GM12874 (cell line): ENCODE results near the gene RGS3.

Source experiments
- CTCF ChIP-seq: IDR thresholded peaks from 2 replicates; pipeline ENCODE4 v1.5.1; 2011; ENCODE audit warnings: low read depth, mild to moderate bottlenecking, control low read depth, low read length, moderate library complexity; ENCODE audit not compliant: insufficient read depth

Gene RGS3

GRCh38 chr9:113482341-113482740, 18.8 kb downstream of the RGS3 start:
- TF ChIP-seq CTCF = no peak

GRCh38 chr9:113482991-113483675, 19.6 kb downstream of the RGS3 start:
- no peak for TF ChIP-seq CTCF

- no peak for TF ChIP-seq CTCF
These were observed 20.2 kb downstream of the RGS3 start for GRCh38 chr9:113483676-113484257.

- TF ChIP-seq CTCF = no peak
These were observed 20.8 kb downstream of the RGS3 start for GRCh38 chr9:113484258-113484730.

- TF ChIP-seq CTCF = no peak
These were observed 22.2 kb downstream of the RGS3 start for GRCh38 chr9:113485761-113486115.

- no peak for TF ChIP-seq CTCF
These were observed 22.8 kb downstream of the RGS3 start for GRCh38 chr9:113486327-113486726.

GRCh38 chr9:113488071-113488470, 24.5 kb downstream of the RGS3 start:
- no peak for TF ChIP-seq CTCF
